Right forelimb (tissue), 1 donor: ENCODE measurements around the gene PLET1.

Experiments used
- DNase-seq: peaks from one replicate; pipeline ENCODE4 v3.0.0-alpha.2; 2018

The PLET1 gene

DNA sequence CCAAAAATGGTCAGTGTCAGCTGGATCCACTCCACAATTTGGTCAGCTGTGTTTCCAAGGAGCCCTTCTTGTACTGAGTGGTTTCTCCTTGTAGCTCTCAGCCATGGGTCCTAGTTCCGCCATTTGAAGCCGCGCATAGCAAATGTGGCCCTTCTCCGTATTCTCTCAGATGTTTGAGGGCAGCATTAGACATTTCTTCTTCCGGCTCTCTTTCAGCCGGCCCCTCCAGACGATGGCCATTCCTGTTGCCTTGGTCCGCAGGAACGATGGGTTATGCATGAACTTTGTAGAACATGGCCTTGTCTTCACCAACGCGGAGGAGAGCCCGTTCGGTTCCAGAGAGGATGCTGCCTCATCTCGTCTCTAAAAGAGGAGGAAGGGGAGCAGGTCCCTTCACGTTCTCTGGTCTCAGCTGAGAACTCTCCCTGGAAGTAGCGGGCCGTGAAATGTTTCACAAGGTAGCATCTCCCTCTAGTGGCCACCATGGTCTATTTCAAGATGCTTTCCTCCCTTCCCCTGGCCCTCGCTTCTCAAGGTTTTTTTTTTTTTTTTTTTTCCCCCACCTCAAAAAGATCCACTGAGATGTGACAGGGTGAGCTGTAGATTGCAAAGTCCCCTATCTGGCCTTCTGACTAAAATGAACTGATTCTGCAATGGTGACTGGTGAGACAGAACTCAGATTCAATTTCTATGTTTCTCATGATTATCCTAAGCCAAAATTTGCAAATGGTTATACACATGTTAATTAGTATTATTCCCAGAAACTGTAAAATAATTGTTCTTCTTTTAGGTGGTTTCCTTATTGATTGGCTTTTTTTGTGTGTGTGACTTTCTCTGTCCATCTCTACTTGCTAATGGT, 19.8 kb upstream of the PLET1 start:
- peak; percentile 64 for DNase-seq

DNA sequence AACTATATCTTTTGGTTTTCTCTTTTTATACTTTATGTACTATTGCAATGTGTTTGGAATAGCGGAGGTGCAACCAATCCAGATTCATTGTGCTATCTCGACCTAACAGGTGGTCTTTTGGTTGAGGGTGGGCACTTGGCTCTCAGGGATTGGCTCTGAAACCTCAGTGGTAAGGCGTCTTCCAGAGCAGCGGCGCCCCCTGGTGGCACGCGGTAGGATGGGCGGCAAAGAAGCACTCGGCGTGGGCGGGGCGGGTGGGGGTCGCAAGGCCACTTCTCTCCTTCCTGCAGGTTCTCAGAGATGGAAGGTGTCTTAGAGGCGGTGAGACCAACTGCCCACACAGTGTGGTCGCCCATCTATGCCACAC, 19.2 kb upstream of the PLET1 start:
- DNase-seq = peak; percentile 81

DNA sequence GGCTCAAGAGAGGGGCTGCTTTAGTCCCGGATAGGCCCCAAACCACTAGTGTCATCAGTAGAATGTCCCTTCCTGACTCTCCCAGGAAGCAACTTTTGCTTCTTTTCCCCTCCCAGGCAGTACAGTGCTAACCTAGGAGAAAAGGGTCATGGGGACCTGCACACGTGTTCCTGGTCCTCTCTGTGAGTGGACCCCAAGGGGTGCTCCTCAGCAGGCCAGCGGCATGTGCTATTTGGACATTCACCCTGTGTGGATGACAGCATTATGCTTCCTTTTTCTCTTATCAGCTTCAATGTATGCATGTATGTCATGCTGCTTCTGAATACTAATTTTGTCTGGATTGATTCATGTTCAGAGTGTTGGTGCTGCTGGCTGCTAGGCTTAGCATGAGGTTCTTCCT, 18.1 kb upstream of the PLET1 start:
- DNase-seq = no peak

DNA sequence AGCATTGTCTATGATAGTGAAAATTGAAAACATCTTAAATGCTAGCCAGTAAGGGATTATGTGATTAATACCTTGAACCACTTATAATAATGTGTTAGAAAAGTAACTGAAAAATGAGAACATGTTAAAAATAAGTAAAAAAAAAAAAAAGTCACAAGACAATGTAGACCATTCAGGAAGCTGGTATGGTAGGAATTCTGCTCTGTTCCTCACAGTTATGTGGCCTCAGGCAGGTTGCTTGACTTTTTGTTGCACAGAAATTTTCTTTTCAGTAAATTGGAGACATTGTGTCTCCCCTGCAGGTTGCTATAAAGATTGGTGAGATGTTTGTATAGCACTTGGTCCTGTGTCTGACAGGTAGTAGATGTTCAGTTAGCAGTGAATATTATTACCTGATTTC, 17.3 kb upstream of the PLET1 start:
- DNase-seq = no peak

DNA sequence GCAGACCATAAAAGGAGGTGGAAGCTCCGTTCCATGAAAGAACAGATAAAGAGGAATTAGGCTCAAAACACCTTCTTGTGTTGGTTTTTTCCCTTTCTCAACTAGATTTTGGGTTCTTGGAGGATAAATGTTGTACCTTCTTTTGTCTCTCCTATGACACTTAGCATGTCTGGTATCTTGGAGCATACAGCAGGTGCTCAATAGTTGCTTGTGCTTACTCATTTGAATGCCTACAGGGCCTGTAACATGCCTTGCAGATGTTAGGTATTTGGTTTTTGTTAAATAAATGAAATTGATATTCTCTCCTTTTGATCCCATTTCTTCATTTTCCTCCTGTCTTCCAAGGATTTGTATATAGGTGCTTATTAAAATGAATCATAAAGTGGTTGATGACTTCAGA, 16.4 kb upstream of the PLET1 start:
- DNase-seq = no peak

DNA sequence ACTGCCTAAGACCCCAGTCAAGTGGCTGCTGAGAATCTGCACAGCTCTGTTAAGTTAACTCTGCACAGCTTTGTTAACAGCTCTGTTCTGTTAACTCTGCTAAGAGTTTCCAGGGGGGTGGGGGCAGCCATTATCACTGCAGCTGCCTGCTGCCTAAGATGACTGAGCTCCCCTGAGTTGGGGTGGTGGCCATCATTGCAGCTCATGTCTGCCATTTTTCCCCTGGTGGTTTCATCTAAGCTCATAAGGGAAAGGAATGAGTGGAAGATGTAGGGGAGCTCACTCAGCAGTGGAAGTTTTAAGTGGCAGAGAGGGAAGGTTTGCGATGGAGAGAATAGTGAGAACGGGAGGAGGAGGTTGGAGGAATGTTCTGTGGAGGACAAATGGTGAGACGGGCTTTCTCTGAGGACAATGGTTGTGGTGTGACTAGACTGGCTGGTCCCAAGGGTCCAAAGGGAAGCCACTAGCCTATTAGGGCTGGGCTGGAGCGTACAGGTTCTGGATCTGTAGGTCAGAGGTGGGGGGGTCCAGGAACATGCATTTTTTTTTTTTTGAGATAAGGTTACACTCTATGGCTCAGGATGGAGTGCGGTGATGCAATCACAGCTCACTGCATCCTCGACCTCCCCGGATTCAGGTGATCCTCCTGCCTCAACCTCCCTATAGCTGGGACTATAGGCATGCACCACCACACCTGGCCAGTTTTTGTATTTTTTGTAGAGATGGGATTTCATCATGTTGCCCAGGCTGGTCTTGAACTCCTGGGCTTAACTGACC, 13.5 kb upstream of the PLET1 start:
- no peak for DNase-seq

DNA sequence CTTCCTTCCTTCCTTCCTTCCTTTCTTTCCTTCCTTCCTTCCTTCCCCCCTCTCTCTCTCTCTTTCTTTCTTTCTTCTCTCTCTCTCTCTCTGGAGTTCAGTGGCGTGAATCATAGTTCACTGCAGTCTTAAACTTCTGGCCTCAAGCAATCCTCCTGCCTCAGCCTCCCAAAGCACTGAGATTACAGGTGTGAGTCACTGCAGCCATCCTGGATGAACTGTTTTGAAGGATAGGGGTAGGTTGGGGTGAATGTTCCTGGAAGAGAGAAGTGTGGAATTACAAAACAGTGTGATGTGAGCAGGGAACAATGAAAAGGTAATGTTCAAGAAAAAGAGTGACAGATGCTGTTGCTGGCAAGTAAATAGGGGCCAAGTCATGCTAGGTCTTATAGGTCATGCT, 12.4 kb upstream of the PLET1 start:
- DNase-seq = no peak

DNA sequence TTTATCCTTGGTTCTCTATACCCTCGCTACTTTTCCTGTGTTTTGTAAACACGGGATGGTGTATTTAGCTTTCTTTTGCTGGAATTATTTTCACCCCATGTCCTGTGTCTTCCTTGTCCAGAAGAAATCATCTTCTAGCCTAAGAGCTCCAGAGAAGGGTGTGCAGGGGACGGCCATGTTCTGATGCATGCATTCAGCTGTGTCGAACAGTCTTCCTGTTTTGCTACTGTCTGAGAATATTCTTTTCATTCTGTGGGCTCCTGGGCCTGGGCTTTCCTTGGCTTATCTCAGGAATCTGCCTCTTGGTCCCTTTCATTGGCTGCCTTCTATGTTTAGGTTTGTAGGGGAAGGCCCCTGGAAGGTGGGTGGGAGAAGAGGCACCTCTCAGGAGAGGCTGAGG, 10.6 kb upstream of the PLET1 start:
- DNase-seq = no peak

DNA sequence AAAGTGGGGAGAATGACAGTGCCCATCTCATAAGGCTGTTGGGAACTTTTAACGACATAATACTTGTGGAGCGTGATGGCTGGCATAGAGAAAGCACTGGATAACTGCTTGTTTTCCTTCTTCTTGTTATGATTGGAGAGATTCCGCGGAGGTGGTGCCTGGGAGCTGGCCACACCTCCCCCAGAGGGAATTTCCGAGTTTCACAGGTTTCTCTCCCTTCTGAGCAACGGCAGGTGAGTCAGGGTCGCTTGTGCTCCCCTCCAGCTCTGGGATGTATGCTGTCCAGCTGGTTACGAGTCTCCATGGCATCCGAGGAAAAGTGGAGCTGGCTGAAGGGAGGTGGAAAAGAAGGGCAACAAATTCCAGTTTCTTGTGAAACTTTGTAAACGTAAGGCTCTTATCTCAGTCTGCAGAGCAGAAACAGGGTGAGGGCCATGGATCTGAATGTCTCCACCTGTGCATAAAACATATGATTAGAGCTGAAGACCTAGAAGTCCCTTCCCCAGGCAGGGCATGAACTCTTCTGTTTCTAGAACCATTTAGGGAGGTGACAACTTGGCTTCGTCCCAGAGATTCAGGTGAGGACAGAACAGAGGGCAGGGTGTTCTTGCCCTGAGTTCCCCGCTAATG, 10.0 kb upstream of the PLET1 start:
- DNase-seq = no peak

DNA sequence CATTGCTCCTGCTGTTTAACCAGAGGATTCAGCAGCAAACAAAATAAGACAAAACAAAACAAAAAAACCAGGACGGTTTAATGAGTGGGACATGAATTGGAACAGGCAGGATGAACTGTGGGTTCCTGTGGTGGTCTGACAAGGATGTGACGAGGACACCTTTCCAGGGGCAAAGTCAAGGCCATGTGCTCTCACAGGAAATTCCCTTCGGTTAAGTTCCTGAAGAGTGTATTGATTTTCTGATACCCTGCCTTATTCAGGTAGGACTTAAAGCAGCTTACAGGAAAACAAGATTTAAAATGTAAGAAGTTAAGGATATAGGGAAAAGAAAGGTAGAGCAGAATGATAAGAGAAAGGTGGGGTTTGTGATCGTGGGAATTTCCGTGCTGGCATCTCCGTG, 8.5 kb upstream of the PLET1 start:
- no peak for DNase-seq

DNA sequence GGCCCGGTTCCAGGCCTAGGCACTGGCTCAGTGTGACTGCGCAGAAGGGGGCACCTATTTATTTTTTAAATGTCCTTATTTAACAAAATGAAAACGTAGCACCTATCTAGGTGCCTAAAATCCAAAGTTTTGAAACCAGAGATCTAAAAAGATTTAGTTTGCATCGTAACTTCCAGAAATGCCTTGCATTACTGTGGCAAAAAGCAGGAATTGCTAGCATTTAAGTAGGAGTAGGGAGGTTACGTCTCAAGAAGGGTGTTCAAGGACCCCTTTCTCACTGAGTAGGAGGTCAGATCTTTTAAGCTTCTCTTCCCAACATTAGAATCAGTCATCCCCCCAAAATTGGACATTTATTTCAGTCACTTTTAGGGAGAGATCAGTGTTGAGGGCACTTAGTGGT, 7.7 kb upstream of the PLET1 start:
- DNase-seq = no peak

DNA sequence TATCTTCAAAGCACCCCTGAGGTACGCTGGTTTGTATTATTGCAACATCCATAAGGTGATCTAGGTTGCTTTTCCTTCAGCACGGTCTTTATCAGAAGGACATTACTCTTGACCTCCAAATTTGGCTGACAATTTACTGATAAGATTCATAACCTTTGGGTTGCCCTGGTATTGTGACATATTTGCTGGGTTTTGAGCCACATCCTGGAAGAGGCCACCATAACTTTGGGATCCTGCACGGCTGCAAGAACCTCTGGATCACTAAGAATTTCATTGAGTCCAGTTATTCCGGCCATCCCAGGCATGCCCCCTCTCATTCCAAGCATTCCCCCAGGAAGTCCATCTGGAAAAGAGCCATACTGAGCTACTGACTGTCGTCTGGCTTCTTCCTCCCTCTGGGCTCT, 6.5 kb upstream of the PLET1 start:
- DNase-seq = peak; percentile 3

DNA sequence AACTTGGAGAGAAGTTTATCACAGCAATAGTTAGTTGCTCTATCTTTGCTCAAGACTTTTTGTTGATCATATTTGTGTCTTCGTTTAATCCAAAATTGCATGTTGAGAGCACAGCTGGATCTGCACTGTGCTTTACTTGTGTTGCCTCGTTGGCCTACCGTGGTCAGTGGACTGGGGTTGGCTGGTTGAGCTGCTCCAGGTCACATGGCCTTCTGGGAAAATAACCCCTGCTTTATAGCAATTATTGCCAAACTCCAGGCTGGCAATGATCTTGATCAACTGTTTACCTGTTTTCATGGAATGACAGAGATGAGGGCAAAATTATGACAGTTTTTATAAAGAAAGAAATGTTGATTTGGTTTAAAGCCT, 5.7 kb upstream of the PLET1 start:
- no peak for DNase-seq

DNA sequence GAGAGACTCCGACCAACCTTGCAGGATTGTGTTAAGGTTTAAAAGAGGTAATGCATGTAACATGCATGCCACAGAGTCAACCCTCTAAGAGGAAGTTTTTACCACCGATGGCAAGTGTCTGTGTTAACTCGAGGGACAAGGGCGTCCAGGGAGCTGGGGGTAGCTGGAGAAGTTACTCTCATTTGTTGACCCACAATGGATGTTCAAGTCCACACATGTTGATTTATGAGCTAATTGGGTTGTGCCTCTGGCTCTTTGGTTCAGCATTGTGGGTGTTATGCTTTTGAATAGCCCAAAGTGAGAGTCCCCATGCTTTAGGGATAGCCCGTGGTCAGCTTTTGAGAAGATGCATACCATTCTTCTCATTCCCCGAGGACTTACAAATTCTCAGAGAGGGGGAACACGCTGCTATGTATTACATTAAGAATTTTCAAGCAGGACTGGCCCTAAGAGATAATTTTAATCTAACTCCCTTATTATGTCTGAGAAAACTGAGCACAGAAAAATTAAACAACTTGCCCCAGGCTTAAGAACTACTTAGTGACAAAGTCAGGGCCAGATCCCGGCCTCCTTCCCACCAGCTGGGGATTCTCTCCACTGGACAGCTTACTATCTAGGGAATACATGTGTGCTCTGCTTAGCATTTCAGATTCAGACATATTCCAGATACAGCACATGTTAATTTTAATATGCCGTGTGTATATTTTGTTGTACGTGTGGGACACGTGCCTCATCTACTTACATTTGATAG, 5.2 kb upstream of the PLET1 start:
- no peak for DNase-seq

DNA sequence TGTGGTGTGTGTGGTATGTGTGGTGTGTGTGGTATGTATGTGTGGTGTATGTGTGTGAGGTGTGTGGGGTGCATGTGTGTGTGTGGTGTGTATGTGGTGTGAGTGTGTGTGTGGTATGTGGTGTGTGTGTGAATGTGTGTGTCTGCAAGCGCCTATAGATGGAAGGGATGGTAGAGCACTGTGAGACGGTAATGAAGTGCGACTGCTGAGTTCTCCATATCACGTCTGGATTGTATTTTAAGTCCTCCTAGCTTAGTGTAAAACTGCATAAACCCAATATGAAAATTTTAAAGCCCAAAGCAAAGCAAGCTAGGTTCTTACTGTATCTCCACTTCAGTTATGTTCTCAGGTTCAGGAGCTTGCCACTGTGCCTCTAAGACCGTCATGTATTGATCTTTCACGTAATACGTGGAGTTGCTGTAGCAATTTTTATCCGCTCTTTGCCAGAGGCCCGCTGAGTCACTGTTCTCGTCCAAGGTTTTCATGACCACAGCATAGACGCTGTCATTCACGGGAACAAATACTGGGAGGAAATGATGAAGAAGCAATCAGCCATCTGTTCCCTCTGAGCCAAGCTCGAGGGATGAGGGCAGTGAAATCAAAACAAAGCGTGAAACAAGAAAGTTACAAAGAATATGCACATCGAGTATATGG, 5.5 kb downstream of the PLET1 start:
- DNase-seq = no peak

DNA sequence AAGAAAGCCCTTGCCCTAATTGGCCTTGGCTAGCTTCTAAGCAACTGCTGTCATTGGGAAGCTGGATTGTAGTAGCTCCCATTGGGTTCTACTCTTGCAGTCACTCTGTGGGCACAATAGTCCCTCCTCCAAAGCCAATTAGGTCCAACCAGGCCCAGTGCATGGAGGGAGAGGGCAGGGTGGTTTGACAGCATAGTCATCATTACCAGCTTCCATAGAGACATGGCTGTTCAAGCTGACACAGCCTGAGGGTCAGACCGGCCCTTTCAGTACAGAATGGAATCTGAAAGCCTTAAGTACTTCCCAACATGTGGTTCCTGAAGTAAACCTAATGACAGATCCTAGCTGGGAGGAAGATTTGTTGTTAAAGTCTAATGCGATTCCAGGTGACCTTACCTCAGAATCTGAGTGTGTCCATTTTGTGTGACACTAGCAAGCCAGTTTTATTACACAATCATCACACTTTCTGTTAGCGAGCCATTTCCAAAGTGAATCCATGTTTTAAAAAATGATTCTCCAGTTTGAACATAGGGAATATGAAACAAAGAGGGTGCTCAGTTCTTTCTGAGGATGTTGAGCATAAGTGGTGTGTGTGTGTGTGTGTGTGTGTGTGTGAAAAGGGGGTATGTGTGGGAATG, 6.9 kb downstream of the PLET1 start:
- no peak for DNase-seq

DNA sequence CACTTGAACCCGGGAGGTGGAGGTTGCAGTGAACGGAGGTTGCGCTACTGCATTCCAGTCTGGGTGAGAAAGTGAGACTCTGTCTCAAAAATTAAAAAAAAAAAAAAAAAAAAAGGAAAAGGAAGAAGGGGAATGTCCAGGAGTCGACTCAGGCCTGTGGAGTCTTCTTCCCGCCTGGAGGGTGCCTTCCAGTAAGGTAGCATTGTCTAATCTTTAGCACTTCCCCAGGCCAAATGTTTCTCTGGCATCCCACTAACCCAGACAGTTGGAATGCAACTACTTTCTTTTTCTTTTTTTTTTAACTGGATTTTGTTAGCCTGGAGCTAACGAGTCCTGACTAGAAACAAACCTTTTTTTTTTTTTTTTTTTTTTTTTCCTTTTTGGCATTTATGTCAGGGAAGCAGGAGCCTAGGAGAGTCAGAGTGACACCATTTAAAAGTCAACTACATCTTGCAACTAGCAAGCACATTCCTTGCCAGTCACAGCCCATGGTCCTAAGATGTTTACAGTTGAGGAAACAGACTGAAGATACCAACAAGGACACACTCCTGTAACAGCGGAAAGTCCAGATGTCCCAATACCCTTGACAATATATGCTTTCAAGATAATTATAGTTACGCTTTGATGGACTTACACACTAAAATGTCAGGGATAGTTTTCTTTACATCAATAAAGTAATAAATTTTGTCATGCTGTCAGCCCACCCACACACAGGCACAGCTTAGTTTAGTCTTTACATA, 10.6 kb downstream of the PLET1 start:
- no peak for DNase-seq

DNA sequence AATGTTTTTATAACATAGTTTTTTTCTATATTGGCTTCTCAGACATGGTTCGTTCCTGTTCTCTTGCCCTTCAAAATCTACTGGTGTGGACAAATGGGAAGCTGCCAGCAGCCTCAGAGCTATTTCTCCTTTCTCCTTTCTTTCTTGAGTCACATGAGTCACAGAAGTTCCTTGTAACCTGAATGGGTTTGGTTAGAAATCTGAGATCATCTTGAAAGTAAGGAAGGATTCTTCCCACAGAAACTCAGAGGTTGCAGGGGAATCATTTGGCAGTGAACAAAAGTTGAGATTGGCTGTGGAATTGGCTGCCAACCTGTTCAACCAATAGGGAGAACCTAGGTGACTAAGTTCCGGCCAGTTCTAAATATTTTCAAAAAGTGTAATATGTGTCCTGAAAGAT, 12.5 kb downstream of the PLET1 start:
- no peak for DNase-seq

DNA sequence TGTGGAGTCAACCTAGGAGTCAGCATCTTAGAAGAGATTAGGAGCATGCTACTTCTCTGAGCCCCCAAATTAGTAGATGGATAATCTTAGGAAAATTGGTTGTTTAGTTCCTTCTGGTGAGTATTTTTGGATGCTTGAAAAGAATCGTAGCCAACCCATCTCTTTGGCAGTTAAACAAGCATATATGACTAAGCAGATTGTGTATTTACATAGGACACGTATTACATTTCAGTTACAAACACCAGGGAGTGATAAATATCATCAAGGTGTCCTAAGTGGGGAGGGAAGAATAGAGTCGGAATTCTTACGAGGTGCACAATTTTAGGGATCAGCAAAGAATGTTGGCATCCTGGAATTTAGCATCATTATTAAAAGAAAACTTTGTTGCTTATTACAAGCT, 13.5 kb downstream of the PLET1 start:
- no peak for DNase-seq

DNA sequence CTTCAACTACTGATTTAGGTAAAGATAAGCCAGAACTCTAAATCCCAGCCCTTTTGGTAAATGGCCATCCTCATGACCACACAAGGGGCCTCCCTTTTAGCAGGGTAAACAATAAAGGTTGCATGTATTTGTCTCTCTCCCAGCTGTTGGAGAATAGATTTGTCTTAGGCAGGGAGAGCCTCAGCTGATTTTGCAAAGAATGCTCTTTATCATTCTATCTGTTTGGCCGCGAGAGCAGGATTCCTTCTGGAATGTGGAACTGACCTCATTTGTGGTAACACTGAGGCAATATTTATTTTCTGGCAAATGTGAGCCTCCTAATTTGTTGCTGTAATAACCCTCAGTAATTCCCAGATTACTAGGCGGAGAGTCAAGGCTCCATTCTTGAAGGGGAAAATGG, 19.2 kb downstream of the PLET1 start:
- no peak for DNase-seq

DNA sequence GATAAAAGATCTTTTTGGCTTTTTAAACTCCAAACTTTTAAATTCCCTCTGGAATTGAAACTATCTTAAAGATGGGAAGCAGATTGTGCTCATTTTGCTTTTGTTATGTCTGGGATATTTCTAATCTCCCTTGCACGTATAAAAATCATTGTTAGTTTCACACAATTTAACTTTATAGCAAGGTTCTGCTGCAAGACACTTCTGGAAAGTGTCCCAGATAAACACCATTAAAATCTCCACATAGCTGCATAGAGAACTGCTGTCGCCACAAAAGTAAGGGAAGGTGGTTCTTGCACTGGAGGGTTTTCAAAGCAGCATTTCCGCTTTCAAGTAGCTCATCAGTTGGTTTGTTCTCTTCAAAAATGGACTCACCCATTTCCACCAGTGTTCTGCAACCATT, 22.6 kb downstream of the PLET1 start:
- no peak for DNase-seq

DNA sequence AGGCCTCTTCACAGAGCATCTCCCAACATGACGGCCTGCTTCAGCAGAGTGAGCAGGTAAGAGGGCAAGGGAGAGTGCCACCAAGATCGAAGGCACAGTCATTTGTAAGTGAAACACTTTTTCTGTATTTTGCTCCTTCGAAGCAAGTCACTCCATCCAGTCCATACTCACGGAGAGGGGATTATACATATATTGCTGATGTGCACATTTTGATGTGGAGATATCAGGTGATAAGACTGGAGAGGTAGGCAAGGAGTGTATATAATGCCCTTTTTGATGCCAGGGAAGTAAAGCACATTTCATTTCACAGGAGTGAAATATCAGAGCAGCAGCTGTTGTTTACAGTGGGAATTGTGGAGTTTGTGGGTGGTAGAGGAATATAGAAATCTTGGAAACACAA, 23.2 kb downstream of the PLET1 start:
- DNase-seq = no peak
